ENCODE data around the gene PCDHGC5.

The PCDHGC5 gene

GRCh38 chr5:141534492-141535213, 45.8 kb downstream of the PCDHGC5 start:
- no peak for DNase-seq

Measured in KG1 (cell line).